IPS-18a (cell line): ENCODE results near the gene ABI2.

Experiments
- H3K27ac ChIP-seq: one replicate; pipeline ENCODE4 v1.5.1; 2013; ENCODE audit warnings: low read length
- H3K27me3 ChIP-seq: one replicate; pipeline ENCODE4 v1.6.1; 2013; ENCODE audit warnings: mild to moderate bottlenecking, low read length; ENCODE audit not compliant: control insufficient read depth, insufficient read depth
- H3K36me3 ChIP-seq: one replicate; pipeline ENCODE4 v1.6.1; 2013; ENCODE audit warnings: low read depth, low read length; ENCODE audit not compliant: control insufficient read depth
- H3K4me1 ChIP-seq: one replicate; pipeline ENCODE4 v1.6.1; 2013; ENCODE audit warnings: low read depth, low read length; ENCODE audit not compliant: control insufficient read depth
- H3K4me3 ChIP-seq: one replicate; pipeline ENCODE4 v1.5.1; 2013; ENCODE audit warnings: low read length
- H3K9ac ChIP-seq: one replicate; pipeline ENCODE4 v1.6.1; 2013; ENCODE audit warnings: mild to moderate bottlenecking, low read length, moderate library complexity
- H3K9me3 ChIP-seq: one replicate; pipeline ENCODE4 v1.6.1; 2013; ENCODE audit warnings: low read depth, low read length; ENCODE audit not compliant: control insufficient read depth

The ABI2 gene

GRCh38 chr2:203432811-203433210 lies 104.6 kb downstream of the ABI2 start:
- Histone ChIP-seq H3K36me3 (peaks cover 24% of the 10 kb centered on the region), H3K27me3 (no peaks in the 10 kb centered on the region), H3K27ac (no peak overlapping the region), H3K9me3 (no peaks in the 10 kb centered on the region), H3K4me1 (no peaks in the 10 kb centered on the region), H3K4me3 (no peak overlapping the region), H3K9ac (no peak overlapping the region)

GRCh38 chr2:203436496-203436895 lies 108.3 kb downstream of the ABI2 start:
- H3K27ac ChIP-seq, result no peak overlapping the region

GRCh38 chr2:203437511-203437910 lies 109.3 kb downstream of the ABI2 start:
- peaks cover 19% of the 10 kb centered on the region for H3K36me3 ChIP-seq
- H3K4me1 ChIP-seq, result no peaks in the 10 kb centered on the region
- H3K9ac ChIP-seq, result no peak overlapping the region
- H3K27ac ChIP-seq, result no peak overlapping the region
- no peaks in the 10 kb centered on the region for H3K9me3 ChIP-seq
- H3K4me3 ChIP-seq, result no peak overlapping the region
- H3K27me3 ChIP-seq, result no peaks in the 10 kb centered on the region

More at GRCh38 chr2:203436496-203436895, 108.3 kb downstream of the ABI2 start:
- Histone ChIP-seq H3K9me3 (no peaks in the 10 kb centered on the region), H3K9ac (no peak overlapping the region), H3K4me1 (no peaks in the 10 kb centered on the region), H3K36me3 (peaks cover 11% of the 10 kb centered on the region), H3K27me3 (no peaks in the 10 kb centered on the region), H3K4me3 (no peak overlapping the region)

GRCh38 chr2:203438528-203438927 lies 110.3 kb downstream of the ABI2 start:
- Histone ChIP-seq H3K9ac (no peak overlapping the region), H3K4me1 (no peaks in the 10 kb centered on the region), H3K4me3 (no peak overlapping the region), H3K27ac (no peak overlapping the region), H3K27me3 (no peaks in the 10 kb centered on the region), H3K9me3 (no peaks in the 10 kb centered on the region), H3K36me3 (peaks cover 16% of the 10 kb centered on the region)

GRCh38 chr2:203440671-203441070 lies 112.5 kb downstream of the ABI2 start:
- Histone ChIP-seq H3K27ac (no peak overlapping the region), H3K36me3 (peaks cover 16% of the 10 kb centered on the region), H3K9me3 (no peaks in the 10 kb centered on the region), H3K9ac (no peak overlapping the region), H3K4me3 (no peak overlapping the region), H3K4me1 (no peaks in the 10 kb centered on the region), H3K27me3 (no peaks in the 10 kb centered on the region)

GRCh38 chr2:203441463-203441862 lies 113.3 kb downstream of the ABI2 start:
- Histone ChIP-seq H3K4me3 (no peak overlapping the region), H3K27me3 (no peaks in the 10 kb centered on the region), H3K9ac (no peak overlapping the region), H3K27ac (no peak overlapping the region), H3K4me1 (no peaks in the 10 kb centered on the region), H3K36me3 (peaks cover 16% of the 10 kb centered on the region), H3K9me3 (no peaks in the 10 kb centered on the region)

- H3K4me1 ChIP-seq, result no peaks in the 10 kb centered on the region
- no peak overlapping the region for H3K9ac ChIP-seq
- H3K4me3 ChIP-seq, result no peak overlapping the region
- no peaks in the 10 kb centered on the region for H3K9me3 ChIP-seq
- H3K27me3 ChIP-seq, result no peaks in the 10 kb centered on the region
- peaks cover 16% of the 10 kb centered on the region for H3K36me3 ChIP-seq
- no peak overlapping the region for H3K27ac ChIP-seq
These were observed 114.3 kb downstream of the ABI2 start for GRCh38 chr2:203442463-203442862.

GRCh38 chr2:203444738-203445137 lies 116.5 kb downstream of the ABI2 start:
- Histone ChIP-seq H3K4me1 (no peaks in the 10 kb centered on the region), H3K9ac (no peak overlapping the region), H3K4me3 (no peak overlapping the region), H3K27ac (no peak overlapping the region), H3K36me3 (peaks cover 18% of the 10 kb centered on the region), H3K27me3 (no peaks in the 10 kb centered on the region), H3K9me3 (no peaks in the 10 kb centered on the region)

GRCh38 chr2:203446071-203446481 lies 117.9 kb downstream of the ABI2 start:
- Histone ChIP-seq H3K27ac (no peak overlapping the region), H3K36me3 (peaks cover 18% of the 10 kb centered on the region), H3K4me3 (no peak overlapping the region), H3K4me1 (no peaks in the 10 kb centered on the region), H3K9me3 (no peaks in the 10 kb centered on the region), H3K27me3 (no peaks in the 10 kb centered on the region), H3K9ac (no peak overlapping the region)

- H3K36me3 ChIP-seq, result peaks cover 21% of the 10 kb centered on the region
- H3K4me1 ChIP-seq, result no peaks in the 10 kb centered on the region
- no peak overlapping the region for H3K9ac ChIP-seq
- no peaks in the 10 kb centered on the region for H3K9me3 ChIP-seq
- H3K27ac ChIP-seq, result no peak overlapping the region
- no peak overlapping the region for H3K4me3 ChIP-seq
- no peaks in the 10 kb centered on the region for H3K27me3 ChIP-seq
These were observed 118.6 kb downstream of the ABI2 start for GRCh38 chr2:203446780-203447179.

- Histone ChIP-seq H3K4me1 (no peaks in the 10 kb centered on the region), H3K9ac (no peak overlapping the region), H3K27ac (no peak overlapping the region), H3K27me3 (no peaks in the 10 kb centered on the region), H3K36me3 (peaks cover 20% of the 10 kb centered on the region), H3K4me3 (no peak overlapping the region), H3K9me3 (no peaks in the 10 kb centered on the region)
These were observed 122.4 kb downstream of the ABI2 start for GRCh38 chr2:203450561-203450960.

- Histone ChIP-seq H3K4me3 (no peak overlapping the region), H3K36me3 (peaks cover 20% of the 10 kb centered on the region), H3K27ac (no peak overlapping the region), H3K9ac (no peak overlapping the region), H3K27me3 (no peaks in the 10 kb centered on the region), H3K9me3 (no peaks in the 10 kb centered on the region), H3K4me1 (no peaks in the 10 kb centered on the region)
These were observed 122.8 kb downstream of the ABI2 start for GRCh38 chr2:203451011-203451410.
